Measurements from ENCODE around the gene KCTD7. TPM values are rescaled to one million over a fixed set of nuclear protein-coding genes. Genes with fewer than 3 reads are reported as not detected.
"Not testable (repeated sequence)": the region's sequence is repeated elsewhere in the genome, so short reads cannot be mapped to it uniquely, and the experiment has no call there.

Gene KCTD7
- total RNA-seq, 1 experiment from 2014 or later = 3.9 TPM

- BruUV-seq (replicated peaks) = no TSS peak
- Histone ChIP-seq H3K9me3 (ENCODE audit: control insufficient read depth in 1 of 2, insufficient read depth in 1 of 2, low read depth in 1 of 2, low read length in 2 of 2) (no peaks in the 10 kb centered on the region), H3K79me2 (ENCODE audit: insufficient read depth, low read length) (peaks cover 100% of the 10 kb centered on the region), H3K9me2 (ENCODE audit: insufficient read depth) (no peaks in the 10 kb centered on the region), H4K20me1 (ENCODE audit: insufficient read depth) (peaks cover 11% of the 10 kb centered on the region; the same call in 1 of the 2 replicates), H3K27ac (ENCODE audit: low read depth, low read length) (no peak overlapping the region), H3K4me2 (ENCODE audit: low read length) (no peak overlapping the region), H3K36me3 (ENCODE audit: control insufficient read depth in 1 of 2, insufficient read depth in 2 of 2, low read length in 2 of 2) (peaks cover 3 to 9% of the 10 kb centered on the region in 2 experiments; a peak in 2 of 4 replicates), H2AFZ (ENCODE audit: low read depth, low read length, poor library complexity, severe bottlenecking) (no peak overlapping the region), H3K4me1 (ENCODE audit: control insufficient read depth in 1 of 2, insufficient read depth in 2 of 2, low read length in 2 of 2) (peaks cover 6 to 11% of the 10 kb centered on the region in 2 experiments), H3K4me3 (replicated peaks in 1 of 2; ENCODE audit: low read depth in 1 of 2, low read length in 2 of 2) (no peak overlapping the region), H3K27me3 (ENCODE audit: insufficient read depth, low read length) (no peaks in the 10 kb centered on the region), H3K9ac (ENCODE audit: low read length) (no peak overlapping the region)
- ATAC-seq (no peak), DNase-seq (ENCODE audit: low read depth, low spot score) (no peak)
- POLR2A ChIA-PET = no interaction called here
- CTCF ChIA-PET = no interaction called here
- no peak for TF ChIP-seq EZH2 (IDR thresholded peaks at IDR 0.05)
- no peak for TF ChIP-seq SRF (IDR thresholded peaks at IDR 0.05; ENCODE audit: low read depth)
- TF ChIP-seq CEBPB (IDR thresholded peaks at IDR 0.05; ENCODE audit: low read depth) = no peak
- TF ChIP-seq CTCF (IDR thresholded peaks at IDR 0.05 in 2 of 3, conservative IDR thresholded peaks at IDR 0.05 in 1 of 3; ENCODE audit: borderline replicate concordance in 1 of 3, insufficient read depth in 1 of 3, low read depth in 2 of 3, low read length in 2 of 3) = no peak
- TF ChIP-seq ZBTB33 (IDR thresholded peaks at IDR 0.05; ENCODE audit: extremely low read depth, insufficient replicate concordance, low read length) = no peak
- no peak for TF ChIP-seq EGR1 (IDR thresholded peaks at IDR 0.05; ENCODE audit: low read depth)
- TF ChIP-seq EZH2phosphoT487 (IDR thresholded peaks at IDR 0.05; ENCODE audit: borderline replicate concordance) = no peak
- no peak for TF ChIP-seq POLR2A (IDR thresholded peaks at IDR 0.05; ENCODE audit: borderline replicate concordance, extremely low read depth, insufficient read depth, insufficient read length)
- TF ChIP-seq ZNF274 (IDR thresholded peaks at IDR 0.05; ENCODE audit: low read depth, low read length) = no peak
- TF ChIP-seq SIN3A (IDR thresholded peaks at IDR 0.05; ENCODE audit: low read depth) = no peak
- no peak for TF ChIP-seq YY1 (IDR thresholded peaks at IDR 0.05; ENCODE audit: extremely low read depth, insufficient replicate concordance, low read depth, low read length)
- no peak for TF ChIP-seq SP1 (IDR thresholded peaks at IDR 0.05; ENCODE audit: low read depth)
- no peak for TF ChIP-seq MAX (IDR thresholded peaks at IDR 0.05)
- no peak for TF ChIP-seq ELF1 (IDR thresholded peaks at IDR 0.05; ENCODE audit: borderline replicate concordance, low read depth)
- TF ChIP-seq CBX3 (IDR thresholded peaks at IDR 0.05; ENCODE audit: low read depth) = no peak
- no peak for TF ChIP-seq TCF7L2 (IDR thresholded peaks at IDR 0.05; ENCODE audit: borderline replicate concordance, extremely low read depth, insufficient read depth, insufficient read length)
- TF ChIP-seq FOSL1 (IDR thresholded peaks at IDR 0.05; ENCODE audit: low read depth) = no peak
- no peak for TF ChIP-seq ZFX (IDR thresholded peaks at IDR 0.05)
- no peak for TF ChIP-seq RAD21 (IDR thresholded peaks at IDR 0.05; ENCODE audit: low read depth)
- TF ChIP-seq POLR2AphosphoS5 (IDR thresholded peaks at IDR 0.05; ENCODE audit: low read depth, low read length) = no peak
- RAD21 ChIA-PET (ENCODE audit: low non-redundant PET in 1 of 2, low total read pairs in 2 of 2, uncharacterized antibody in 2 of 2, unreplicated experiment in 2 of 2) = no interaction called here
- intact Hi-C loops (cut with micrococcal nuclease) = no loop called here
Measured at GRCh38 chr7:66586181-66586580, 42.5 kb upstream of the KCTD7 start.

- H3K9me3 ChIP-seq (ENCODE audit: control insufficient read depth in 1 of 2, insufficient read depth in 1 of 2, low read depth in 1 of 2, low read length in 2 of 2); POLR2A ChIA-PET; H3K4me3 ChIP-seq (replicated peaks in 1 of 2; ENCODE audit: low read depth in 1 of 2, low read length in 2 of 2); CTCF ChIA-PET; H3K4me2 ChIP-seq (ENCODE audit: low read length); DNase-seq (ENCODE audit: low read depth, low spot score); BruUV-seq (replicated peaks); H3K27ac ChIP-seq (ENCODE audit: low read depth, low read length); H2AFZ ChIP-seq (ENCODE audit: low read depth, low read length, poor library complexity, severe bottlenecking); H3K36me3 ChIP-seq (ENCODE audit: control insufficient read depth in 1 of 2, insufficient read depth in 2 of 2, low read length in 2 of 2); intact Hi-C loops (cut with micrococcal nuclease); ATAC-seq; H3K9ac ChIP-seq (ENCODE audit: low read length); RAD21 ChIA-PET (ENCODE audit: low non-redundant PET in 1 of 2, low total read pairs in 2 of 2, uncharacterized antibody in 2 of 2, unreplicated experiment in 2 of 2); H3K9me2 ChIP-seq (ENCODE audit: insufficient read depth); H3K27me3 ChIP-seq (ENCODE audit: insufficient read depth, low read length): not testable (repeated sequence)
- H3K4me1 ChIP-seq (ENCODE audit: control insufficient read depth in 1 of 2, insufficient read depth in 2 of 2, low read length in 2 of 2) = peaks cover 8 to 20% of the 10 kb centered on the region in 2 experiments
- peaks cover 11% of the 10 kb centered on the region; the same call in 1 of the 2 replicates for H4K20me1 ChIP-seq (ENCODE audit: insufficient read depth)
- H3K79me2 ChIP-seq (ENCODE audit: insufficient read depth, low read length) = peaks cover 90% of the 10 kb centered on the region
Measured at GRCh38 chr7:66588226-66588625, 40.5 kb upstream of the KCTD7 start.
